ENCODE results near the gene TSPAN32. TPM values are rescaled to one million over a fixed set of nuclear protein-coding genes. Genes with fewer than 3 reads are reported as not detected.
"Not testable (repeated sequence)": the region's sequence is repeated elsewhere in the genome, so short reads cannot be mapped to it uniquely, and the experiment has no call there.

TSPAN32 gene
- total RNA-seq, 1 experiment from 2014 or later = not detected

GRCh38 chr11:2331404-2331803, 29.6 kb downstream of the TSPAN32 start:
- ChIA-PET CTCF (no interaction called here), POLR2A (no interaction called here), RAD21 (ENCODE audit: low non-redundant PET in 1 of 2, low total read pairs in 2 of 2, uncharacterized antibody in 2 of 2, unreplicated experiment in 2 of 2) (no interaction called here)
- Histone ChIP-seq H4K20me1 (ENCODE audit: insufficient read depth) (no peaks in the 10 kb centered on the region), H3K27me3 (ENCODE audit: insufficient read depth, low read length) (no peaks in the 10 kb centered on the region; the same call in 1 of the 2 replicates), H3K79me2 (ENCODE audit: insufficient read depth, low read length) (no peaks in the 10 kb centered on the region), H3K4me1 (ENCODE audit: control insufficient read depth in 1 of 2, insufficient read depth in 2 of 2, low read length in 2 of 2) (no peaks in the 10 kb centered on the region), H2AFZ (ENCODE audit: low read depth, low read length, poor library complexity, severe bottlenecking) (no peak overlapping the region), H3K9me3 (ENCODE audit: control insufficient read depth in 1 of 2, insufficient read depth in 1 of 2, low read depth in 1 of 2, low read length in 2 of 2) (peaks cover 0 to 4% of the 10 kb centered on the region in 2 experiments; a peak in 1 of 4 replicates), H3K4me3 (replicated peaks in 1 of 2; ENCODE audit: low read depth in 1 of 2, low read length in 2 of 2) (no peak overlapping the region), H3K27ac (ENCODE audit: low read depth, low read length) (no peak overlapping the region), H3K36me3 (ENCODE audit: control insufficient read depth in 1 of 2, insufficient read depth in 2 of 2, low read length in 2 of 2) (no peaks in the 10 kb centered on the region), H3K9me2 (ENCODE audit: insufficient read depth) (no peaks in the 10 kb centered on the region), H3K4me2 (ENCODE audit: low read length) (no peak overlapping the region), H3K9ac (ENCODE audit: low read length) (no peak overlapping the region)
- ATAC-seq (no peak), DNase-seq (ENCODE audit: low read depth, low spot score) (no peak)
- no TSS peak for BruUV-seq (replicated peaks)
- TF ChIP-seq EGR1 (IDR thresholded peaks at IDR 0.05; ENCODE audit: low read depth) (no peak), POLR2AphosphoS5 (IDR thresholded peaks at IDR 0.05; ENCODE audit: low read depth, low read length) (no peak), SIN3A (IDR thresholded peaks at IDR 0.05; ENCODE audit: low read depth) (no peak), CBX3 (IDR thresholded peaks at IDR 0.05; ENCODE audit: low read depth) (peak; percentile 61; the same call in 1 of the 2 replicates), FOSL1 (IDR thresholded peaks at IDR 0.05; ENCODE audit: low read depth) (no peak)
- intact Hi-C loops (cut with micrococcal nuclease) = no loop called here

DNA sequence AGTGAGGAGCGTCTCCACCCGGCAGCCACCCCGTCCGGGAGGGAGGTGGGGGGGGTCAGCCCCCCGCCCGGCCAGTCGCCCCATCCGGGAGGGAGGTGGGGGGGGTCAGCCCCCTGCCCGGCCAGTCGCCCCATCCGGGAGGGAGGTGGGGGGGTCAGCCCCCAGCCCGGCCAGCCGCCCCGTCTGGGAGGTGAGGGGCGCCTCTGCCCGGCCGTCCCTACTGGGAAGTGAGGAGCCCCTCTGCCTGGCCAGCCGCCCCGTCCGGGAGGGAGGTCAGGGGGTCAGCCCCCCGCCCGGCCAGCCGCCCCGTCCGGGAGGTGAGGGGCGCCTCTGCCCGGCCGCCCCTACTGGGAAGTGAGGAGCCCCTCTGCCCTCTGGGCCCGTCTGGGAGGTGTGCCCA, 30.8 kb downstream of the TSPAN32 start:
- BruUV-seq (replicated peaks); ATAC-seq; H3K4me1 ChIP-seq (ENCODE audit: control insufficient read depth in 1 of 2, insufficient read depth in 2 of 2, low read length in 2 of 2); CTCF ChIA-PET; H4K20me1 ChIP-seq (ENCODE audit: insufficient read depth); DNase-seq (ENCODE audit: low read depth, low spot score); H2AFZ ChIP-seq (ENCODE audit: low read depth, low read length, poor library complexity, severe bottlenecking); H3K9me3 ChIP-seq (ENCODE audit: control insufficient read depth in 1 of 2, insufficient read depth in 1 of 2, low read depth in 1 of 2, low read length in 2 of 2); H3K4me2 ChIP-seq (ENCODE audit: low read length); intact Hi-C loops (cut with micrococcal nuclease); H3K27me3 ChIP-seq (ENCODE audit: insufficient read depth, low read length); RAD21 ChIA-PET (ENCODE audit: low non-redundant PET in 1 of 2, low total read pairs in 2 of 2, uncharacterized antibody in 2 of 2, unreplicated experiment in 2 of 2); H3K79me2 ChIP-seq (ENCODE audit: insufficient read depth, low read length); H3K9me2 ChIP-seq (ENCODE audit: insufficient read depth); H3K36me3 ChIP-seq (ENCODE audit: control insufficient read depth in 1 of 2, insufficient read depth in 2 of 2, low read length in 2 of 2); H3K27ac ChIP-seq (ENCODE audit: low read depth, low read length); POLR2A ChIA-PET; H3K9ac ChIP-seq (ENCODE audit: low read length); H3K4me3 ChIP-seq (replicated peaks in 1 of 2; ENCODE audit: low read depth in 1 of 2, low read length in 2 of 2): not testable (repeated sequence)

- H3K79me2 ChIP-seq (ENCODE audit: insufficient read depth, low read length); H3K36me3 ChIP-seq (ENCODE audit: control insufficient read depth in 1 of 2, insufficient read depth in 2 of 2, low read length in 2 of 2); H3K4me1 ChIP-seq (ENCODE audit: control insufficient read depth in 1 of 2, insufficient read depth in 2 of 2, low read length in 2 of 2); DNase-seq (ENCODE audit: low read depth, low spot score); POLR2A ChIA-PET; RAD21 ChIA-PET (ENCODE audit: low non-redundant PET in 1 of 2, low total read pairs in 2 of 2, uncharacterized antibody in 2 of 2, unreplicated experiment in 2 of 2); H3K4me3 ChIP-seq (replicated peaks in 1 of 2; ENCODE audit: low read depth in 1 of 2, low read length in 2 of 2); H3K9me2 ChIP-seq (ENCODE audit: insufficient read depth); H3K27ac ChIP-seq (ENCODE audit: low read depth, low read length); ATAC-seq; intact Hi-C loops (cut with micrococcal nuclease); CTCF ChIA-PET; H2AFZ ChIP-seq (ENCODE audit: low read depth, low read length, poor library complexity, severe bottlenecking); H3K4me2 ChIP-seq (ENCODE audit: low read length); BruUV-seq (replicated peaks); H3K9ac ChIP-seq (ENCODE audit: low read length); H3K9me3 ChIP-seq (ENCODE audit: control insufficient read depth in 1 of 2, insufficient read depth in 1 of 2, low read depth in 1 of 2, low read length in 2 of 2); H4K20me1 ChIP-seq (ENCODE audit: insufficient read depth); H3K27me3 ChIP-seq (ENCODE audit: insufficient read depth, low read length): not testable (repeated sequence)
Measured at GRCh38 chr11:2333486-2334205, 31.8 kb downstream of the TSPAN32 start.

- CTCF ChIA-PET; POLR2A ChIA-PET; RAD21 ChIA-PET (ENCODE audit: low non-redundant PET in 1 of 2, low total read pairs in 2 of 2, uncharacterized antibody in 2 of 2, unreplicated experiment in 2 of 2): not testable (repeated sequence)
Measured at GRCh38 chr11:2335286-2335685, 33.5 kb downstream of the TSPAN32 start.

More at GRCh38 chr11:2335286-2335685, 33.5 kb downstream of the TSPAN32 start:
- H3K27ac ChIP-seq (ENCODE audit: low read depth, low read length); H3K27me3 ChIP-seq (ENCODE audit: insufficient read depth, low read length); ATAC-seq; H3K36me3 ChIP-seq (ENCODE audit: control insufficient read depth in 1 of 2, insufficient read depth in 2 of 2, low read length in 2 of 2); H2AFZ ChIP-seq (ENCODE audit: low read depth, low read length, poor library complexity, severe bottlenecking); H3K4me1 ChIP-seq (ENCODE audit: control insufficient read depth in 1 of 2, insufficient read depth in 2 of 2, low read length in 2 of 2); DNase-seq (ENCODE audit: low read depth, low spot score); intact Hi-C loops (cut with micrococcal nuclease); H3K9me3 ChIP-seq (ENCODE audit: control insufficient read depth in 1 of 2, insufficient read depth in 1 of 2, low read depth in 1 of 2, low read length in 2 of 2); H3K4me3 ChIP-seq (replicated peaks in 1 of 2; ENCODE audit: low read depth in 1 of 2, low read length in 2 of 2); H3K9ac ChIP-seq (ENCODE audit: low read length); H3K79me2 ChIP-seq (ENCODE audit: insufficient read depth, low read length); H3K4me2 ChIP-seq (ENCODE audit: low read length); H3K9me2 ChIP-seq (ENCODE audit: insufficient read depth); H4K20me1 ChIP-seq (ENCODE audit: insufficient read depth): not testable (repeated sequence)
- BruUV-seq (replicated peaks) = TSS peak; percentile 36

Data from HCT116 (cell line).